GM18873 (cell line): ENCODE results near the gene SYCP2.
"Not testable (repeated sequence)": the region's sequence is repeated elsewhere in the genome, so short reads cannot be mapped to it uniquely, and the experiment has no call there.

Experiments used
- ATAC-seq: cut with Tn5 transposase; IDR thresholded peaks from one replicate; pipeline ENCODE4 v1.9.1; 2021; ENCODE audit warnings: mild to moderate bottlenecking, moderate library complexity, moderate number of reproducible peaks; ENCODE audit not compliant: unreplicated experiment, low FRiP score

SYCP2 gene

GRCh38 chr20:59911041-59911440 is 22.4 kb downstream of the SYCP2 start:
- ATAC-seq = no peak

- ATAC-seq = no peak
Measured at GRCh38 chr20:59908855-59909254, 24.6 kb downstream of the SYCP2 start.

GRCh38 chr20:59903621-59904020 is 29.8 kb downstream of the SYCP2 start:
- no peak for ATAC-seq

- no peak for ATAC-seq
Measured at GRCh38 chr20:59902470-59902869, 31.0 kb downstream of the SYCP2 start.

- no peak for ATAC-seq
Measured at GRCh38 chr20:59895908-59896307, 37.5 kb downstream of the SYCP2 start.

GRCh38 chr20:59891581-59891980 is 41.9 kb downstream of the SYCP2 start:
- ATAC-seq = no peak

GRCh38 chr20:59890035-59890434 is 43.4 kb downstream of the SYCP2 start:
- ATAC-seq = not testable (repeated sequence)

GRCh38 chr20:59888050-59888449 is 45.4 kb downstream of the SYCP2 start:
- no peak for ATAC-seq

GRCh38 chr20:59884494-59884893 is 48.9 kb downstream of the SYCP2 start:
- no peak for ATAC-seq

GRCh38 chr20:59880198-59880597 is 53.2 kb downstream of the SYCP2 start:
- no peak for ATAC-seq

GRCh38 chr20:59873409-59873808 is 60.0 kb downstream of the SYCP2 start:
- no peak for ATAC-seq

GRCh38 chr20:59871096-59871495 is 62.3 kb downstream of the SYCP2 start:
- no peak for ATAC-seq

- ATAC-seq = no peak
Measured at GRCh38 chr20:59866338-59866737, 67.1 kb downstream of the SYCP2 start.

- no peak for ATAC-seq
Measured at GRCh38 chr20:59864726-59865125, 68.7 kb downstream of the SYCP2 start.

- ATAC-seq = no peak
Measured at GRCh38 chr20:59863058-59863457, 70.4 kb downstream of the SYCP2 start.

- no peak for ATAC-seq
Measured at GRCh38 chr20:59861401-59861800, 72.0 kb downstream of the SYCP2 start.

GRCh38 chr20:59858425-59858824 is 75.0 kb downstream of the SYCP2 start:
- ATAC-seq = no peak

GRCh38 chr20:59857966-59858365 is 75.5 kb downstream of the SYCP2 start:
- no peak for ATAC-seq

- not testable (repeated sequence) for ATAC-seq
Measured at GRCh38 chr20:59856941-59857340, 76.5 kb downstream of the SYCP2 start.

GRCh38 chr20:59856526-59856925 is 76.9 kb downstream of the SYCP2 start:
- ATAC-seq = not testable (repeated sequence)

GRCh38 chr20:59850018-59850641 is 83.3 kb downstream of the SYCP2 start:
- no peak for ATAC-seq

GRCh38 chr20:59848182-59848581 is 85.3 kb downstream of the SYCP2 start:
- ATAC-seq = no peak

- no peak for ATAC-seq
Measured at GRCh38 chr20:59845472-59845871, 88.0 kb downstream of the SYCP2 start.
